Measurements from ENCODE around the gene LRBA. TPM values are rescaled to one million over a fixed set of nuclear protein-coding genes. Genes with fewer than 3 reads are reported as not detected.

Gene LRBA
- total RNA-seq, 1 donor from 2014 or later = 28.2 TPM

DNA sequence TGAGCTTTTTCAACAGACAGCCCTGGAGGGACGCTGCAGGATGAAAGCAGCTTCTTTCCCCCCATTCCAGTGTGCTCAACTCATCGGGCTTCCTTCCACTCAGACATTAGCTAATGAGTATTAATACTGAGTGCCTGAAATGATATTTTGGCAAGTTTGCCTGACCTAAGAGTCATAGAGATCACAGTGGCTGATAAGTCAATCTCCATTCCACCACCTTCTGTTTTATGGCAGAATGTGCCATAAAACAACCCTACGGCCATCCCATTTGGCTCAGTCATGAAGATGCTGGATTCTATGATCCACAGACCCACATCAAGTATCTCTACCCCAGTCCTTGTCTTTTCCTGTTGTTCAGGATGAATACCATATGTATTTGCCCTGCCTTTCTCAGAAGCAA lies 481.4 kb downstream of the LRBA start:
- no peak for TF ChIP-seq CTCF (conservative IDR thresholded peaks at IDR 0.05)
- H3K4me1 Mint-ChIP-seq = no peaks in the 10 kb centered on the region
- H3K9me3 Mint-ChIP-seq = no peaks in the 10 kb centered on the region
- no peak overlapping the region for H3K4me3 Mint-ChIP-seq
- no peak overlapping the region for H3K27ac Mint-ChIP-seq (ENCODE audit: unreplicated experiment)
- DNase-seq (ENCODE audit: low read depth, low spot score) = no peak
- no peaks in the 10 kb centered on the region for H3K27me3 Mint-ChIP-seq (ENCODE audit: low read depth)
- no peaks in the 10 kb centered on the region for H3K36me3 Mint-ChIP-seq (ENCODE audit: low read depth)

DNA sequence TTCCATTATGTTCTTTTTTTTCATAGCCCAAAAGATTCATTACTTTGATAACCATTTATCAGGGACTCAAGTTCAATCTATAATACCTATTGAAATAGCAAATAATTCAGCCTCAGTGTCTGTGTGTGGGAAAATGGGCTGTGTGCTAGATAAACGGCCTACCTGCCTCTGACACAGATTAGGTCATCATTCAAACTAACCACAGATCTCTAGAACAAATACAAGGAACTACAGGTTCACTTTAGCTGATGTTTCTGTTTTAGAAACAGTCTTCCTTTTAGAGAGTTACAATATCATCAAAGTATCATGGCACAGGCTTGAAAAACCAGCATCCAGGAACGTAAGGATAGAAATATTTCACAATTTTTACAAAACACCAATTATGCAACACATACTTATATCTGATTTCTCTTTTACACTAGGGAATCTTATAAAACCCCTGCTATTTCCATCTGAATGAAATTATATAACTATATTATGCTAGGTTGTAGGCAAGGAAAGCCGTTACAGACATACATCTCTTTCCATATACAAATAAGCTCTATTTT lies 489.7 kb downstream of the LRBA start:
- H3K9me3 Mint-ChIP-seq = peaks cover 3% of the 10 kb centered on the region
- H3K27me3 Mint-ChIP-seq (ENCODE audit: low read depth) = no peaks in the 10 kb centered on the region
- no peak for DNase-seq (ENCODE audit: low read depth, low spot score)
- TF ChIP-seq CTCF (conservative IDR thresholded peaks at IDR 0.05) = no peak
- H3K36me3 Mint-ChIP-seq (ENCODE audit: low read depth) = peaks cover 4% of the 10 kb centered on the region
- no peaks in the 10 kb centered on the region for H3K4me1 Mint-ChIP-seq
- H3K4me3 Mint-ChIP-seq = no peak overlapping the region
- no peak overlapping the region for H3K27ac Mint-ChIP-seq (ENCODE audit: unreplicated experiment)

DNA sequence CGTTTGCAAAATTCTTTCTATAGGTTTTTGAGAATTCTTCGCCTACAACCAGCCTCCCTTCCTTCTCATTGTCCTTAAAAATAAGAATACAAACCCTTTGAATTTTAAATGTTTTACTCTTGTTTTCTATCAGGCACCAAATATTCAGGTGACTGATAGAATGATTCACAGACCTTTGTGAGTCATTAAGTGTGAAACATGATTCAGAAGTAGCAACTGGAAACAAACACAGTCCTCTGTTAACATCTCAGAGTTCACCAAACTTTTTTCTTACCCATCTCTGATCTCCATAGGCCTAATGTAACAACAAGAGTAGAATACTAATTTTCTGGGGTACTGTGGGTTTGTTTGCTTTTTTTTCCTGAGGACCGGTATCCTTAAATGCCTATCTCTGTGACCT lies 496.5 kb downstream of the LRBA start:
- DNase-seq (ENCODE audit: low read depth, low spot score) = no peak
- H3K27me3 Mint-ChIP-seq (ENCODE audit: low read depth) = no peaks in the 10 kb centered on the region
- TF ChIP-seq CTCF (conservative IDR thresholded peaks at IDR 0.05) = no peak
- H3K4me3 Mint-ChIP-seq = no peak overlapping the region
- no peaks in the 10 kb centered on the region for H3K36me3 Mint-ChIP-seq (ENCODE audit: low read depth)
- no peak overlapping the region for H3K27ac Mint-ChIP-seq (ENCODE audit: unreplicated experiment)
- H3K4me1 Mint-ChIP-seq = no peaks in the 10 kb centered on the region
- H3K9me3 Mint-ChIP-seq = no peaks in the 10 kb centered on the region

- Mint-ChIP-seq H3K4me1 (peaks cover 5% of the 10 kb centered on the region), H3K9me3 (no peaks in the 10 kb centered on the region), H3K4me3 (no peak overlapping the region), H3K27me3 (ENCODE audit: low read depth) (no peaks in the 10 kb centered on the region), H3K27ac (ENCODE audit: unreplicated experiment) (no peak overlapping the region), H3K36me3 (ENCODE audit: low read depth) (no peaks in the 10 kb centered on the region)
- TF ChIP-seq CTCF (conservative IDR thresholded peaks at IDR 0.05) = no peak
- no peak for DNase-seq (ENCODE audit: low read depth, low spot score)
Measured at GRCh38 chr4:150515135-150515534, 499.9 kb downstream of the LRBA start.

DNA sequence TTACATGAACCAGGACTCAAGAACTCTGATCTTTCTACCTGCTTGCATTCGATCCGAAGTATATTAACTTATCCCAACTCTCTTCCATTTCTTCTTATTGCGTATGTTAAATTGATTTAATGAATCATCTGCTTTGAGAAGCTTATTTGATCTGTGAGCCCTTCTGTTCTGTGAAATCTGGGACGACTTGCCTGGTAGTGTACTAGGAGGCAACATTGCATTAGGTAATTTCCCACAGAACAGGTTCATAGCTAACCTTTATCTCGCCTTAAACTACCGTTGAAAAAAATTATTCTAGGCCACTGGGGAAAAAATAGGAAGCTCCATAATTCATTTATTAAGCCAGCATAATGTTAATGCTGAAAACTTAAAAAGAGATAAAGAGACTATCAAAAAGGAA lies 500.4 kb downstream of the LRBA start:
- Mint-ChIP-seq H3K4me3 (no peak overlapping the region), H3K4me1 (peaks cover 5% of the 10 kb centered on the region), H3K27ac (ENCODE audit: unreplicated experiment) (no peak overlapping the region)

More for the DNA sequence above, 500.4 kb downstream of the LRBA start:
- no peak for DNase-seq (ENCODE audit: low read depth, low spot score)
- no peaks in the 10 kb centered on the region for H3K36me3 Mint-ChIP-seq (ENCODE audit: low read depth)
- no peaks in the 10 kb centered on the region for H3K27me3 Mint-ChIP-seq (ENCODE audit: low read depth)
- no peaks in the 10 kb centered on the region for H3K9me3 Mint-ChIP-seq
- no peak for TF ChIP-seq CTCF (conservative IDR thresholded peaks at IDR 0.05)
